HCT116 (cell line): ENCODE measurements around the gene TMEM212.

ENCODE experiments used
- CTCF ChIP-seq, 3 experiments: fragments of 200-600 bp in 1 of 3; sonication (generic) in 1 of 3; IDR thresholded peaks in 2 of 3; conservative IDR thresholded peaks in 1 of 3; 2 replicates each; pipeline ENCODE4 v1.5.1; 2012 to 2017; ENCODE audit warnings: low read depth in 2 of 3, low read length in 2 of 3, antibody characterized with exemption in 1 of 3, borderline replicate concordance in 1 of 3, control low read depth in 1 of 3, mild to moderate bottlenecking in 1 of 3, mixed read lengths in 1 of 3, mixed run types in 1 of 3, moderate library complexity in 1 of 3; ENCODE audit not compliant: insufficient read depth in 1 of 3
- EZH2 ChIP-seq: fragments of 200-600 bp; sonication (generic); IDR thresholded peaks from 2 replicates; pipeline ENCODE4 v1.6.1; 2017; ENCODE audit warnings: antibody characterized with exemption, mixed run types
- POLR2A ChIP-seq: IDR thresholded peaks from 2 replicates; pipeline ENCODE4 v1.7.0; 2011; ENCODE audit warnings: borderline replicate concordance; ENCODE audit not compliant: insufficient read depth, insufficient read length; ENCODE audit errors: extremely low read depth
- POLR2AphosphoS5 ChIP-seq: IDR thresholded peaks from 2 replicates; pipeline ENCODE4 v1.6.1; 2011; ENCODE audit warnings: mild to moderate bottlenecking, low read depth, low read length, moderate library complexity
- RAD21 ChIP-seq: IDR thresholded peaks from 2 replicates; pipeline ENCODE4 v1.6.1; 2012; ENCODE audit warnings: low read depth, mild to moderate bottlenecking

- TF ChIP-seq RAD21 (no peak), POLR2A (no peak), CTCF (IDR thresholded peaks at IDR 0.05 in 2 of 3, conservative IDR thresholded peaks at IDR 0.05 in 1 of 3; ENCODE audit: borderline replicate concordance in 1 of 3, insufficient read depth in 1 of 3, low read depth in 2 of 3, low read length in 2 of 3) (no peak), POLR2AphosphoS5 (no peak), EZH2 (no peak)
Measured at GRCh38 chr3:171840445-171840810, 2.7 kb upstream of the TMEM212 start.
